ENCODE results near the gene VAMP7.
"Not testable (repeated sequence)": the region's sequence is repeated elsewhere in the genome, so short reads cannot be mapped to it uniquely, and the experiment has no call there.

Gene VAMP7

DNA sequence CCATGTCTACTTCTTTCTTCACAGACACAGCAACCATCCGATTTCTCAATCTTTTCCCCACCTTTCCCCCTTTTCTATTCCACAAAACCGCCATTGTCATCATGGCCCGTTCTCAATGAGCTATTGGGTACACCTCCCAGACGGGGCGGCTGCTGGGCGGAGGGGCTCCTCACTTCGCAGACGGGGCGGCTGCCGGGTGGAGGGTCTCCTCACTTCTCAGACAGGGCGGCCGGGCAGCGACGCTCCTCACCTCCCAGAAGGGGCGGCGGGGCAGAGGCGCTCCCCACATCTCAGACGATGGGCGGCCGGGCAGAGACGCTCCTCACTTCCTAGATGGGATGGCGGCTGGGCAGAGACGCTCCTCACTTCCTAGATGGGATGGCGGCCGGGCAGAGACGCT, 26.5 kb downstream of the VAMP7 start:
- not testable (repeated sequence) for DNase-seq (ENCODE audit: low read depth)

GRCh38 chrX:155923200-155923599, 42.1 kb downstream of the VAMP7 start:
- no peak for DNase-seq (ENCODE audit: low read depth)

DNA sequence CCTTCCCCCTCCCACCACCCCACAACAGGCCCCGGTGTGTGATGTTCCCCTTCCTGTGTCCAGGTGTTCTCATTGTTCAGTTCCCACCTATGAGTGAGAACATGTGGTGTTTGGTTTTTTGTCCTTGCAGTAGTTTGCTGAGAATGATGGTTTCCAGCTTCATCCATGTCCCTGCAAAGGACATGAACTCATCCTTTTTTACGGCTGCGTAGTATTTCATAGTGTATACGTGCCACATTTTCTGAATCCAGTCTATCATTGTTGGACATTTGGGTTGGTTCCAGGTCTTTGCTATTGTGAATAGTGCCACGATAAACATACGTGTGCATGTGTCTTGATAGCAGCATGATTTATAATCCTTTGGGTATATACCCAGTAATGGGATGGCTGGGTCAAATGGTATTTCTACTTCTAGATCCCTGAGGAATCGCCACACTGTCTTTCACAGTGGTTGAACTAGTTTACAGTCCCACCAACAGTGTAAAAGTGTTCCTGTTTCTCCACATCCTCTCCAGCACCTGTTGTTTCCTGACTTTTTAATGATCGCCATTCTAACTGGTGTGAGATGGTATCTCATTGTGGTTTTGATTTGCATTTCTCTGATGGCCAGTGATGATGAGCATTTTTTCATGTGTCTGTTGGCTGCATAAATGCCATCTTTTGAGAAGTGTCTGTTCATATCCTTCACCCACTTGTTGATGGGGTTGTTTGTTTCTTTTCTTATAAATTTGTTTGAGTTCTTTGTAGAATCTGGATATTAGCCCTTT, 49.9 kb downstream of the VAMP7 start:
- not testable (repeated sequence) for DNase-seq (ENCODE audit: low read depth)

GRCh38 chrX:155938132-155938531, 57.0 kb downstream of the VAMP7 start:
- no peak for DNase-seq (ENCODE audit: low read depth)

DNA sequence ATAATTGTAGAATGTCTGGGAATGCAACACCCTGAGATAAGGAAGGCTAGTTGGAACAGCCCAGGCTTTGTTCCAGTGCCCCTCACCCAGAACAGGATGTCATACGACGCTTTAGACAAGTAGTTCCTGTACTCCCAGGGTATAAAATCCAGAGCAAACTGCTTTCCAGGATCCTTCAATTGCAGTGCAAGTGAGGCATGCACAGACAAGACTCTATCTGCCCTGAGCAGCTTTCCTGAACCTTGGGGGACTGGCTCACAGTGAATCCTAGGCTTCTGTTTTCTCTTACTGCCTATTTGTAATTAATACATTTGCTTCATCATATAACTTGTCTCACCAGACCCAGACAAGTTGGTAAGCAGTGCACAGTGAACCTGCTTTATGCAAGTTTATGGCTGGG, 68.0 kb downstream of the VAMP7 start:
- no peak for DNase-seq (ENCODE audit: low read depth)

DNA sequence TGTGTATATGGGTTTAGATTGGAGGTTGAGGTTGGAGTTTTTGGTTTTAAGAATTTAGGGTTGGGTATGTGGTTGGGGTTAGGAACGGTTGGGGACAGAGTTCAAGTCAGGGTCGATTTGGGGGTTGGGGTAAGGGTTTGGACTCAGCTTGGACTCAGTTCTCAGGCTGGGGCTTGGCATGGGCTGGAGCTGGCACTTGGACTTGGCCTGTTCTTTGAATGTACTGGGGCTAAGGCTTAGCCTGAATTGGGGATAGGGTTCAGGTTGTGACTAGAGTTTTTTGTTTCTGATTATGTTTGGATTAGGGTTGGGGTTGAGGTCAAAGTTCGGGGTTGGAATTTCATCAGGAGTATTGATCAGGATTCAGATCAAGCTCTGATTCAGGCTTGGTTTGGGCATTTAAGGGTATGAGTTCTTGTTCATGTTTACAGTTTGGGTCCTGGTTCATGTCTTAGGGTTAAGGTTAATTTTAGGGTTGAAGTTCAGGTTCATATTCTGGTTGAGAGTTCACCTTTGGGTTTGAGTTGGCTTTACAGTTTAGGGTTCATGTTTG, 70.2 kb downstream of the VAMP7 start:
- no peak for DNase-seq (ENCODE audit: low read depth)

DNA sequence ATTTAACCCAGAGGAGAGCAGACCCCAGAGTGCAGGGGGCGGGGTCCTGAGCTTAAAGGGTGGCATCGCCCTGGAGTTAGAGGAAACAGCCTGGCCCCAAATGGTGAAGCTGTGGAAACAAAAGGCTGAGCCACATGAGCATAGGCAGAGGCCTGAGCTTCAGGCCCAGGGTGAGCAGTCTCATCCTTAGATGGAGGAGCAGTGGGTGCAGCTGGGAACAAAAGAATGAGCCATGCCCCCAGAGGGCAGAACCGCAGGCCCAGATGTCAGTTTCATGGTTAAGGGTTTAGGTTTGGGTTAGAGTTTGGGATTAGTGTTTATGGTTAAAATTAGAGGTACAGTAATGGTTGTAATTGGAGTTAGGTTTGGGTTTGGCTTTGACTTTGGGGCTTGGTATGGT, 71.9 kb downstream of the VAMP7 start:
- DNase-seq (ENCODE audit: low read depth): no peak

GRCh38 chrX:155954793-155955192, 73.6 kb downstream of the VAMP7 start:
- DNase-seq (ENCODE audit: low read depth): no peak

DNA sequence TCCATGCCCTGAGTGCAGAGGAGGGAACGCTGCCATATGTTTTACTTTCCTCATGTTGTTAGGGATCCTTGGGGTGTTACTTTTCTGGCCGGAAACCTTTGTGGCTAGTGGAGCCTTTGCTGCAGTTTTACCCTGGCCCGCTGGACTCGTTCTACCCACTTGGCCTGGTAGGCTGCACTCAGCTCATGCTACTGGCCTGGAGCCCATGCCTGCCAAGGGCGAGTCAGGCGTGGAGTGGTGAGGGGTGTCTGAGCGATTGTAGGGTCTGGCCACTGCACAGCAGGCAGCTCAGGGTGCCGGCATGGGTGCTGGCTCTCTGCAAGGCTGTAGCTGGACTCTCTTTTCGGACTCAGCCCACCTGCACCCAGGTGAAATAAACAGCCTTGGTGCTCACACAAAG, 75.0 kb downstream of the VAMP7 start:
- no peak for DNase-seq (ENCODE audit: low read depth)

DNA sequence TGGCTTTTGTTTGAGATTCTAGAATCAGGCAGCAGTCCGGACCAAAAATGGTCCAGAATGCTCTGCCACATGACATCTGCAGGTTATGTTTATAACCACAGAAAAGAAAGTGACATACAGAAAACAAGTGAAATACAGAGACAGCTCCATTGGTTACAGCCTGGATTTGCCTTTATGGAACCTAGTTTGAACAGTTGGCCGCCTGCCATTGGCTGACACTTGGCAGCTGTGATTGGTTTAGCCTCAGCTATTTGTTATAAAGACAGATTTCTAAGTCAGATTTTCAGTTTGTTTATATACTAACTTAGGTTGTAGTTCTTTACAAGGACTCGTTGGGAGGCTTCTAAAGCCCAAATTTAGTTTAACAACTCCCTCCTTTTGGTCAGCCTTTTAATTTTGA, 75.5 kb downstream of the VAMP7 start:
- DNase-seq (ENCODE audit: low read depth): no peak

GRCh38 chrX:155957843-155958242, 76.7 kb downstream of the VAMP7 start:
- DNase-seq (ENCODE audit: low read depth): no peak

DNA sequence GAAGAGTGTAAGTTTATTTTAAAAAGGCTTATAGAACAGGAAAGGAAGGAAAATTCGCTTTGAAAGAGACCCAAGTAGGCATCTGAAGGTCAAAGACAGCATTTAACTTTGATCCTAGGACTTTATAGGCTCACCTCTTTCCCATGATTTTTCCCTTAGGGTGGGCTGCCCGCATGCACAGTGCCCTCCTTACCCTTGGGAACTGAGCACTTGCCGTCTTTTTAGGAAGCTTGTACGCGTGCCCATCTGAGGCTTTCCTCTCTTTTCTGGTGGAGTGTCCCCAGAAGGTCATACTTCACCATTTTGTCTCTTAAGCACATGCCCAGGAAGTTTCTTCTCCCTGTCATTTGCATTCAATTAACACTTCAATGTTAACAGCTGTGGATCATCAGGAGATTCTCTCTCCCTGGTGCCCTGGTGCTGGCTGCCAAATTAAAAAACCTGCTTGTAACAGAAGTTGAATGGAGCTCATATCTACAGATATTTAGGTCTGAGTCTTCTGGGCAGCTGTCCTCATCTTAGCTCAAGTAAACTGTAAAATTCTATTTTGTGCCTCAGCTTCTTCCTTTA, 78.0 kb downstream of the VAMP7 start:
- DNase-seq (ENCODE audit: low read depth): no peak

- no peak for DNase-seq (ENCODE audit: low read depth)
Observed at GRCh38 chrX:155962906-155963305, 81.8 kb downstream of the VAMP7 start.

GRCh38 chrX:155966876-155967275, 85.7 kb downstream of the VAMP7 start:
- peak; percentile 62 for DNase-seq (ENCODE audit: low read depth)

GRCh38 chrX:155967653-155968325, 86.6 kb downstream of the VAMP7 start:
- DNase-seq (ENCODE audit: low read depth): no peak

GRCh38 chrX:155968326-155968661, 87.1 kb downstream of the VAMP7 start:
- no peak for DNase-seq (ENCODE audit: low read depth)

GRCh38 chrX:155968791-155969190, 87.6 kb downstream of the VAMP7 start:
- DNase-seq (ENCODE audit: low read depth): no peak

- DNase-seq (ENCODE audit: low read depth): not testable (repeated sequence)
Observed at GRCh38 chrX:155971658-155972057, 90.5 kb downstream of the VAMP7 start.

GRCh38 chrX:155972241-155972640, 91.1 kb downstream of the VAMP7 start:
- DNase-seq (ENCODE audit: low read depth): not testable (repeated sequence)

DNA sequence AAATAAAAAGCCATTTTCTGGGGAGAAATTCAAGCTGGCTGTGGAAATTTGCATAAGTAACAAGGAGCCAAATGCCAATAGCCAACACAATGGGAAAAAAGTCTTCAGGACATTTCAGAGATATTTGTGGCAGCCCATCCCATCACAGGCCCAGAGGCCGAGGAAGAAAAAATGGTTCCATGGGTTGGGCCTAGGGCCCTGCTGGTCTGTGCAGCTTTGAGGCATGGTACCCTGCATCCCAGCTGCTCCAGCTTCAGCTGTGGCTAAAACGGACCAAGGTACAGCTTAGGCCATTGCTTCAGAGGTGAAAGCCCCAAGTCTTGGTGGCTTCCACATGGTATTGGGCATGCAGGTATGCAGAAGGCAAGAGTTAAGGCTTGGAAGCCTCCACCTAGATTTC, 102.2 kb downstream of the VAMP7 start:
- DNase-seq (ENCODE audit: low read depth): no peak

GRCh38 chrX:155985208-155985607, 104.1 kb downstream of the VAMP7 start:
- no peak for DNase-seq (ENCODE audit: low read depth)

- DNase-seq (ENCODE audit: low read depth): not testable (repeated sequence)
Observed at GRCh38 chrX:155986995-155987394, 105.8 kb downstream of the VAMP7 start.

GRCh38 chrX:155988859-155989258, 107.7 kb downstream of the VAMP7 start:
- no peak for DNase-seq (ENCODE audit: low read depth)
